ENCODE measurements around the gene CCDC69. TPM values are rescaled to one million over a fixed set of nuclear protein-coding genes. Genes with fewer than 3 reads are reported as not detected.
"Not testable (repeated sequence)": the region's sequence is repeated elsewhere in the genome, so short reads cannot be mapped to it uniquely, and the experiment has no call there.

The CCDC69 gene
- total RNA-seq, 1 donor from 2014 or later: 0.79 TPM

- H3K27me3 ChIP-seq (ENCODE audit: control insufficient read depth, insufficient read depth, low read length): no peaks in the 10 kb centered on the region
- no peak for TF ChIP-seq CTCF (IDR thresholded peaks at IDR 0.05; ENCODE audit: insufficient read depth, low read length, severe bottlenecking)
These were observed 44.4 kb downstream of the CCDC69 start for GRCh38 chr5:151179489-151179840.

GRCh38 chr5:151178777-151179488 lies 45.0 kb downstream of the CCDC69 start:
- peak; percentile 50 for FAIRE-seq
- DNase-seq (ENCODE audit: low read depth): no peak
- H3K27me3 ChIP-seq (ENCODE audit: control insufficient read depth, insufficient read depth, low read length): no peaks in the 10 kb centered on the region
- TF ChIP-seq CTCF (IDR thresholded peaks at IDR 0.05; ENCODE audit: insufficient read depth, low read length, severe bottlenecking): no peak
- H3K36me3 ChIP-seq (ENCODE audit: control insufficient read depth, insufficient read depth, low read length): no peaks in the 10 kb centered on the region
- no peak overlapping the region for H3K4me3 ChIP-seq (ENCODE audit: low read depth, low read length)

More at GRCh38 chr5:151179489-151179840, 44.4 kb downstream of the CCDC69 start:
- no peak overlapping the region for H3K4me3 ChIP-seq (ENCODE audit: low read depth, low read length)
- no peaks in the 10 kb centered on the region for H3K36me3 ChIP-seq (ENCODE audit: control insufficient read depth, insufficient read depth, low read length)
- FAIRE-seq (peak; percentile 96), DNase-seq (ENCODE audit: low read depth) (no peak)

- FAIRE-seq (peak; percentile 40), DNase-seq (ENCODE audit: low read depth) (no peak)
- no peaks in the 10 kb centered on the region for H3K27me3 ChIP-seq (ENCODE audit: control insufficient read depth, insufficient read depth, low read length)
- TF ChIP-seq CTCF (IDR thresholded peaks at IDR 0.05; ENCODE audit: insufficient read depth, low read length, severe bottlenecking): no peak
- H3K36me3 ChIP-seq (ENCODE audit: control insufficient read depth, insufficient read depth, low read length): no peaks in the 10 kb centered on the region
- H3K4me3 ChIP-seq (ENCODE audit: low read depth, low read length): no peak overlapping the region
These were observed 45.5 kb downstream of the CCDC69 start for GRCh38 chr5:151178372-151178771.

GRCh38 chr5:151176268-151176667 lies 47.6 kb downstream of the CCDC69 start:
- not testable (repeated sequence) for FAIRE-seq; H3K4me3 ChIP-seq (ENCODE audit: low read depth, low read length); DNase-seq (ENCODE audit: low read depth); H3K27me3 ChIP-seq (ENCODE audit: control insufficient read depth, insufficient read depth, low read length); H3K36me3 ChIP-seq (ENCODE audit: control insufficient read depth, insufficient read depth, low read length)

GRCh38 chr5:151174612-151175101 lies 49.2 kb downstream of the CCDC69 start:
- no peak for TF ChIP-seq CTCF (IDR thresholded peaks at IDR 0.05; ENCODE audit: insufficient read depth, low read length, severe bottlenecking)
- no peak for FAIRE-seq
- no peak overlapping the region for H3K4me3 ChIP-seq (ENCODE audit: low read depth, low read length)
- H3K27me3 ChIP-seq (ENCODE audit: control insufficient read depth, insufficient read depth, low read length): no peaks in the 10 kb centered on the region
- H3K36me3 ChIP-seq (ENCODE audit: control insufficient read depth, insufficient read depth, low read length): no peaks in the 10 kb centered on the region
- no peak for DNase-seq (ENCODE audit: low read depth)

- FAIRE-seq (no peak), DNase-seq (ENCODE audit: low read depth) (no peak)
- H3K27me3 ChIP-seq (ENCODE audit: control insufficient read depth, insufficient read depth, low read length): no peaks in the 10 kb centered on the region
- H3K36me3 ChIP-seq (ENCODE audit: control insufficient read depth, insufficient read depth, low read length): no peaks in the 10 kb centered on the region
- TF ChIP-seq CTCF (IDR thresholded peaks at IDR 0.05; ENCODE audit: insufficient read depth, low read length, severe bottlenecking): no peak
- no peak overlapping the region for H3K4me3 ChIP-seq (ENCODE audit: low read depth, low read length)
These were observed 49.9 kb downstream of the CCDC69 start for GRCh38 chr5:151173711-151174611.
